Measurements from ENCODE around the gene RXFP3.

RXFP3 gene

GRCh38 chr5:33980030-33980429, 43.8 kb downstream of the RXFP3 start:
- DNase-seq (ENCODE audit: low read depth in 1 of 2, low spot score in 1 of 2): no peak

GRCh38 chr5:33981408-33982162, 45.4 kb downstream of the RXFP3 start:
- DNase-seq (ENCODE audit: low read depth in 1 of 2, low spot score in 1 of 2): no peak

- DNase-seq (ENCODE audit: low read depth in 1 of 2, low spot score in 1 of 2): no peak
These were observed 48.0 kb downstream of the RXFP3 start for GRCh38 chr5:33984178-33984577.

GRCh38 chr5:33984671-33985124, 48.5 kb downstream of the RXFP3 start, which contains the start of gene SLC45A2:
Gene SLC45A2 (minus strand): TSS chr5:33984693. CDS start chr5:33984583, 110 bp downstream.
- DNase-seq (ENCODE audit: low read depth in 1 of 2, low spot score in 1 of 2): no peak

- DNase-seq (ENCODE audit: low read depth in 1 of 2, low spot score in 1 of 2): no peak
These were observed 49.3 kb downstream of the RXFP3 start for GRCh38 chr5:33985447-33985846.
